NCI-H524 (cell line): ENCODE results near the gene PES1.
"Not testable (repeated sequence)": the region's sequence is repeated elsewhere in the genome, so short reads cannot be mapped to it uniquely, and the experiment has no call there.

ENCODE experiments used
- DNase-seq, 2 experiments: peaks; one replicate each; lab custom pipeline; 2025; lab: John Stamatoyannopoulos, UW

Gene PES1

DNA sequence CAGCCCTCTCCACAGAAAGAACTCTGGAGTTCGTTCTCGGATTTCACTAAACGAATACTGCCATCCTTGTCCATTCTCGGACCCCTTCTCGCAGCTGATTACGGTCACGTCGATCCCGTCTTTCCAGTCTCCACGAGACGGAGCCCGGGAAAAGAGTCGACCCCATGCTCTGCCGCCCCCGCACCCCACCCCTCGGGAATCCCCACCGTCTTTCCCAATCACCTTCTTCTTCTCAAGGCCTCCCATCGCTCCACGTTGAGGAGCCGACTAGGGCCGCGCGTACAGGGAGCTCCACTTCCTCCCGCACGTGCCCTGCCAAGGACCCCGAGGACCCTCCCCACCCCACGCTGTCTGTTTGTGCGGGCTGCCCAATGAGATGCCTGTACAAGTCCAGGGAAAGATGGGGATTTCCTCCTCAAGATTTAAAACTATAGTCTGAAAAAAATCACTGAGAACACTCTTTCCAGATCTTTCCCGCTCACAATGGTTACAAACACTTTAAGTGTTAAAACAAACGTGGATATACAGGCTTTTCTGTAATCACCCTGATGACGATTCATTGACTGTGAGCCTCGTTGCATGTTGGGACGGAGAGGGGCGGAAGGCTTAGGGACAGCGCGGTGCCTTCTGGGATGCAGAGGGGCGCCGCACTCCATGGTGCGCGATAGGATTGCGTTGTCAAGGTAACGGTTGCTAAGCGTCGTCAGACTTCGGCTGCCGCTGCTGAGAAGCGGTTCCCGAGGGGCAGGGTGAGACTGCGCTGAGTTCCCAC lies at the start of gene PES1:
PES1 (minus strand) TSS at position 323 of the 772 bp plus-strand sequence; CDS start at position 246, 77 bp downstream.
- peak; percentile 99 for DNase-seq

DNA sequence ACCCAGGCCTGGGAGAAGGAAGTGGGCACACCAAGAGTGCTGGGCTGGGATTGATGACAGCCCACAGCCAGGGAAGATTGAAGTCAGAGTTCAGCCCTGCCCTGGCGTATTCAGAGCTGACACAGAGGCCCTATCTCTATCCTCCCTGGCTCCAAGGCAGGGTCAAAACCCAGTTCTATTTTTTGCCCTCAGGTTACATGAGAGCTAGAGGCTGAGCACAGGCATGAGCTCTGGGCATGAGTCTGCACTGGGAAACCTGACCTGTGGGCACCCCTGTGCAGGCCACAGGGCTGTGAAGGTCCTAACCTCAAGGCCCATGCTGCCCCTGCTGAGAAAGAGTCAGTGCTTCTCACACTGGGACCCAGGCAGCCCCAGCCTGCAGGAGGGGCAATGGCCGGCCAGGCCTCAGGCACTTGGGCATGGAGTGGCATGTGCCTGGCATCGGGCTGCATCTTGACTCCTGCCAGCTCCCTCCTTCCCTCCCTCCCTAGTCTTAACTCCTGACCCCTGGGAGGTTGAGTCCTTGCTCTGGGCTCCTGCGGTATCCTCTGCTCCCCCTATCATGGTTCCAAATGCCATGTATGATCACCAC lies 49.2 kb upstream of the PES1 start:
- DNase-seq = no peak

DNA sequence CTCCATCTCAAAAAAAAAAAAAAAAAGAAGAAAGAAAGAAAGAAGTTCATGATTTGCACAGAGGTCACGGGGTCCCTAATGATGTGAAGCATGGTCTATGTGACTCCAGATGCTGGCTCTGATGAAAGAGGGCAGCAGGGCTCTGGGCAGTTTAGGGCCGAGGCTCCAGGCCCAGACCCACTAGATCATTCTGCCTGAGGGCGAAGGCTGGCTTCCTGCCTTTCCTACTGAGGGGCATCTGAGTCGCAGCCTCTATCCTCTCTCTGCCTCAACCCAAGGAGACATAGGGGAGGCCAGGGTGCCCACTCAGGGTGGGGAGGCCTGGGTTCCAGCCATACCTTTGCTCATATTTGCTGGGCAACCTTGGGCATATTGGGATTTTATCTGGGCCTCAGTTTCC lies 48.7 kb upstream of the PES1 start:
- DNase-seq = no peak

DNA sequence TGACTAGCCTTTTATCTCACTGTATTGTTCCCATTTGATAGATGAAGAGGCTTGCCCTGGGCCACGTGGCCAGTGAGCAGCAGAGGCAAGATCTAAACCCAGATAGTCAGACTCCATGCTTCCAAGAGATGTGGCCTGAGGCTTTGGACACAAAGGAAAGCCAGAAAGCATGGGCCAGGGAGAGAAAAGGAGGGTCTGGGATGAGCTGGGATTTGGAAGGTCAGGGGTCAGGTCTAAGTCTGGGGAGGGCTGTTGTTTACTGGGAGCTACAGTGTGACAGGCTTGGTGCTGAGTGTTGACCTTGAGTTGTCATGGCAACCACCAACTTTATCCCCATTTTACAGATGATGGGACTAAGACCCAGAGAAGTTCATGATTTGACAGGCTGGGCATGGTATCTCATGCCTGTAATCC lies 46.0 kb upstream of the PES1 start:
- no peak for DNase-seq

DNA sequence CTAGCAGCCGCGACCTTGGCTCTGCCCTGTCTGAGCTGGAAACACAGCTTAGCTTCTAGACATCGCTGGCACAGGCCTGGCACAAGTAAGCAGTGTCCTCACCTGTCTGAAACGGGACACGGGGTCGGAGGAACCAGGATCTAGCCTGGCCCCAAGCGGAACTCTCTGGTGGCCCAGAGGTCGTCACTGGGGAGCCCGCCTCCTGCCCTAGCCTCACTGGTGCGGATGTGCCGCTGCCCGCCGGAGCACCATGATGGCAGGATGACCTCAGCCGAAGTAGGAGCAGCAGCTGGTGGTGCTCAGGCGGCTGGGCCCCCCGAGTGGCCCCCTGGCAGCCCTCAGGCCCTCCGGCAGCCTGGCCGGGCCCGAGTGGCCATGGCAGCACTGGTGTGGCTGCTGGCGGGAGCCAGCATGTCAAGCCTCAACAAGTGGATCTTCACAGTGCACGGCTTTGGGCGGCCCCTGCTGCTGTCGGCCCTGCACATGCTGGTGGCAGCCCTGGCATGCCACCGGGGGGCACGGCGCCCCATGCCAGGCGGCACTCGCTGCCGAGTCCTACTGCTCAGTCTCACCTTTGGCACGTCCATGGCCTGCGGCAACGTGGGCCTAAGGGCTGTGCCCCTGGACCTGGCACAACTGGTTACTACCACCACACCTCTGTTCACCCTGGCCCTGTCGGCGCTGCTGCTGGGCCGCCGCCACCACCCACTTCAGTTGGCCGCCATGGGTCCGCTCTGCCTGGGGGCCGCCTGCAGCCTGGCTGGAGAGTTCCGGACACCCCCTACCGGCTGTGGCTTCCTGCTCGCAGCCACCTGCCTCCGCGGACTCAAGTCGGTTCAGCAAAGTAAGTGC lies 44.7 kb upstream of the PES1 start:
- DNase-seq = peak in 1 of 2 experiments; percentile 61

DNA sequence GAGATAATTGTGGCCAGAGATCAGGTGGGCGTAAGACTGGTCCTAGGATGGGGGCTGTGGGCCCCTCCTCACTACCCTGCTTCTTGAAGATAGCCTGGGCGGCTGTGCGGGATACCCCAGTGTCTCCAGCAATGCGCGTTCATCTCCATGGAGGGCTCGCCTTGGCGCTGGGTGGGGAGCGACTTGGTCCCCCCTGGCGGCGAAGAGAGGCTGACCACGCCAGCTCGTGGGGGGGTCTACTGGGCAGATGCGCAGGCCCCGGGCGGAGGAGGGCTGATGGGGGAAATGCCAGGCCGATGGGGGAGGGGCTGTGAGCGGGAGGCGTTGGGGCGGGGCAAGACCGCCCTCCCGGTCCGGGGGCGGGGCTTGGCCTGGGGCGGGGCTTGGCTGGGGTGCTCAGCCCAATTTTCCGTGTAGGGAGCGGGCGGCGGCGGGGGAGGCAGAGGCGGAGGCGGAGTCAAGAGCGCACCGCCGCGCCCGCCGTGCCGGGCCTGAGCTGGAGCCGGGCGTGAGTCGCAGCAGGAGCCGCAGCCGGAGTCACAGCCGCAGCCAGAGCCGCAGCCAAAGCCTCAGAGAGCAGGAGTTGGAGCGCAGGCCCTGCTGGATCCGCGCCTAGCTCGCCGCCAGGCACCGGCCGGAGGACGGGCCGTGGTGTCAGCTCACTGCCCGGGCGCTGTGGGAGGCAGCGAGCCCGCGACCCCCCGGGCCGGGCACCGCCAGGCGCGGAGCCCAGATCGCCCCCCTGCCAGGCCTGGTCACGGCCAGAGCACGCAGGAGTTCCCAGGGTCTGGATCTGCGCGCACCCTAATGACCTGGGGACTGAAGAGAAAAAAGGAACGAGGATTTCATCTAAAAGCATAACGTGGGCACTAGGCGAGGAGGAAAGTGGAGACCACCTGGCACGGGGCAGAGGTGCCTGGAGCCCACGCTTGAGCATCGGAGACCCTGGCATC lies 43.8 kb upstream of the PES1 start, which contains the start of gene SLC35E4:
SLC35E4 (plus strand) TSS at position 509 of the 953 bp plus-strand sequence. CDS start 670 bp downstream, outside the sequence.
- peak; percentile 92 to 95 for DNase-seq

DNA sequence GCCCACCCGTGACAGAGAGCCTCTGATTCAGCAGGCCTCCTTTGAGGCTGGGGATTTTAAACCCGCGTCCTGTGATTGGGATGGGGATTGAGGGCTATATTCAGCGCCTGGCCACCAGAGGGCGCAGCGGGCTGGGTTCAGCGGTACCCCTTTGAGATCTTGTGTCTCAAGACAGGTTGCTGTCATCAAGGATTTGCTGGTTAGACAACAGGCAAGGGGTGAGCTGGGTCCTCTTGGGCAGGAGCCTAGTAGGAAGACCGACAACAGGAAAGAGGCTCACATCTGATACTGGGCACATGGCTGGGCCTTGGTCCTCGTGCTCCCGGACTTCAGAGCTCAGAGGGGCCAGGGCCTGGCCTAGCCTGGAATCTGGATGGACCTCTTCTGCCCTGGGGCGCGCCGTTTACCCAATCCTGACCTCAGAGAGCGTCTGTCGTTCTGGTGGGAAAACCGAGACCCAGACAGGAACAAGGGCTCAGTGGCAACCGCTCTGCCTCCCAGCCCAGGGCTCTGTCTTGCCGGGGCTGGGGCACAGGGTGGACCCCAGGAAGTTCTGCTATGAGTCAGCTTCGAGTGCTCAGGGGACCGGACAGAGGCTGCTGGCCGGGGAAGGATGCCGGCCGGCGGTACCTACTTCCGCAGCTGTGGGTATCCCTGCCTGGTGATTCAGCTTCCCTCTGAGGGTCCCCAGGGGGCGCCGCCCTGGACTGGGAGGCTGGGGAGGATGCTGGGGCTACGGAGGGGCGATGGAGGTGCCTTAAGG lies 42.9 kb upstream of the PES1 start:
- DNase-seq = peak; percentile 83 to 95

DNA sequence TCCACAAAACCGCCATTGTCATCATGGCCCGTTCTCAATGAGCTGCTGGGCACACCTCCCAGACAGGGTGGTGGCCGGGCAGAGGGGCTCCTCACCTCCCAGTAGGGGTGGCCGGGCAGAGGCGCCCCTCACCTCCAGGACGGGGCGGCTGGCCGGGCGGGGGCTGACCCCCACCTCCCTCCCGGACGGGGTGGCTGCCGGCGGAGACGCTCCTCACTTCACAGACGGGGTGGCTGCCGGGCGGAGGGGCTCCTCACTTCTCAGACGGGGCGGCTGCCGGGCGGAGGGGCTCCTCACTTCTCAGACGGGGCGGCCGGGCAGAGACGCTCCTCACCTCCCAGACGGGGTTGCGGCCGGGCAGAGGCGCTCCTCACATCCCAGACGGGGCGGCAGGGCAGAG lies 39.8 kb upstream of the PES1 start:
- DNase-seq = not testable (repeated sequence)

DNA sequence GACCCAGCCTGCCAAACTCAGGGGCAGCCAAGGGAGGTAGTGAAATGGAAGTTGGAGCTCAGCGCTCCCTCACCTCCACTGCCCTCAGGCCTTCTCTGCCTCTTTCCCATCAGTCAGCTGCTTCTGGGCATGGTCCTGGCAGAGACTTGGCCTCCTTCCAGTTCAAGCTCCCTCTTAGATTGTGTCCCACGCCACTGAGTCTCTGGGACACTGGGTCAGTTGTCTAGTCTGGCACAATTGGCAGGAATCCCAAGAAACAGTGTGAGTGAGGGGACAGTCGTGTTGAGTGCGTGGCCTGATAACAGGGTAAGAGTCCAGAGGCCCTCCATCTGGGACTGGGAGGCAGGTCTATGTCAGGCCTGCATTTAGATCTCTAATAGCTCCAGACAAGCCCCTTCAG lies 36.8 kb upstream of the PES1 start:
- DNase-seq = peak in 1 of 2 experiments; percentile 56

DNA sequence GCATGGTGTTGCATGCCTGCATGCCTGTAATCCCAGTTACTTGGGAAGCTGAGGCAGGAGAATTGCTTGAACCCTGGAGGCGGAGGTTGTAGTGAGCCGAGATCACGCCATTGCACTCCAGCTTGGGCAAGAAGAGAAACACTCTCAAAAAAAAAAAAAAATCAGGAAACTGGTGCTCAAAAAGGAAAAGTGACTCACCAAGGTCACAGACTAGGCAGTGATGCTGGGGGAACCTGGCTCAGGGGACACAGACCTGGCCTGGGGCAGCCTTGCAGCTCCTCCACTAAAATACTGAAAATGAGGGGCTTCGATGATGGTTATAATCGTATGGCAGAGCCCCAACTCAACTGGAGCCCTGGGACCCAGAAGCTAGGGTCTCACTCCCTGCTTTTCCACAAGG lies 35.8 kb upstream of the PES1 start:
- no peak for DNase-seq

DNA sequence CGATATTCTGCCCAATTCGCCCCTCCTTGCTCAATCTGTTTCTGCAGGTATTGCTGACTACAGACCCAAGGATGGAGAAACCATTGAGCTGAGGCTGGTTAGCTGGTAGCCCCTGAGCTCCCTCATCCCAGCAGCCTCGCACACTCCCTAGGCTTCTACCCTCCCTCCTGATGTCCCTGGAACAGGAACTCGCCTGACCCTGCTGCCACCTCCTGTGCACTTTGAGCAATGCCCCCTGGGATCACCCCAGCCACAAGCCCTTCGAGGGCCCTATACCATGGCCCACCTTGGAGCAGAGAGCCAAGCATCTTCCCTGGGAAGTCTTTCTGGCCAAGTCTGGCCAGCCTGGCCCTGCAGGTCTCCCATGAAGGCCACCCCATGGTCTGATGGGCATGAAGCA lies 34.7 kb upstream of the PES1 start:
- DNase-seq = no peak

DNA sequence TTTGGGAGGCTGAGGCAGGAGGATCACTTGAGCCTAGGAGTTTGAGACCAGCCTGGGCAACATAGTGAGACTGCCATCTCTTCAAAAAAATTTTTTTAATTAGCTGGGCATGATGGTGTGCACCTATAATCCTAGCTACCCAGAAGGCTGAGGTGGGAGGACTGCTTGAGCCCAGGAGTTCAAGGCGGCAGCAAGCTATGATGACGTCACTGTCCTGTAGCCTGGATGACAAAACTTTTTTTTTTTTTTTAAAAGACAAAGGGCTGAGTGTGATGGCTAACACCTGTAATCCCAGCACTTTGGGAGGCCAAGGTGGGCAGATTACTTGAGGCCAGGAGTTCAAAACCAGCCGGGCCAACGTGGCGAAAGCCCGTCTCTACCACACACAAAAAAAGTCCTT lies 28.2 kb upstream of the PES1 start:
- DNase-seq = not testable (repeated sequence)

DNA sequence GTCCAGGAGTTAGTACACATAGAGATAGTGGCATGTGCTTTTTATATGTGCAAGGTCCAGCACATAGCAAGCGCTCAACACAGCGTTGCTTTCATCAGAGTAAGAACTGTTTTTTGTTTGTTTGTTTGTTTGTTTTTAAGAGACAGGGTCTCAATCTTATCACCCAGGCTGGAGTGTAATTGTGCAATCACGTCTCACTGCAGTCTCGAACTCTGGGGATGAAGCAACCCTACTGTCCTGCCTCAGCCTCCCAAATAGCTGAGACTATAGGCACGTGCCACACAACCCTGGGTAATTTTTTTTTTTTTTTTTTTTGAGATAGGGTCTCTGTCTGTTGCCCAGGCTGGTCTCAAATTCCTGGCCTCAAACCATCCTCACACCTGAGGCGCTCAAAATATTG lies 26.1 kb upstream of the PES1 start:
- DNase-seq = no peak

DNA sequence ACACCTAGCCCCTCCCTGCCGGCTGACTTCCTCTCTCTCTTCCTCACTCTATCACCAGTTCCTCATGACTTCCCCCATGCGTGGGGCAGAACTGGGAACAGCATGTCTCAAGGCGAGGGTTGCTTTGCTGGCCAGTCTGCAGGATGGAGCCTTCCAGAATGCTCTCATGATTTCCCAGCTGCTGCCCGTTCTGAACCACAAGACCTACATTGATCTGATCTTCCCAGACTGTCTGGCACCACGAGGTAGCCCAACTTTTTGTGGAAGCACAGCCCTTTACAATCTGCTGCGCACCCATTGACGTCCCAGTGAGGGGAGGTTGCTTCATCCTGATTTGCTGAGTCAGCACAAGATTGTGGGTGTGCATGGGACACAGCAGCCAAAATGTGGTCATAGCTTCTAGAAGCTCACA lies 23.8 kb upstream of the PES1 start:
- no peak for DNase-seq

DNA sequence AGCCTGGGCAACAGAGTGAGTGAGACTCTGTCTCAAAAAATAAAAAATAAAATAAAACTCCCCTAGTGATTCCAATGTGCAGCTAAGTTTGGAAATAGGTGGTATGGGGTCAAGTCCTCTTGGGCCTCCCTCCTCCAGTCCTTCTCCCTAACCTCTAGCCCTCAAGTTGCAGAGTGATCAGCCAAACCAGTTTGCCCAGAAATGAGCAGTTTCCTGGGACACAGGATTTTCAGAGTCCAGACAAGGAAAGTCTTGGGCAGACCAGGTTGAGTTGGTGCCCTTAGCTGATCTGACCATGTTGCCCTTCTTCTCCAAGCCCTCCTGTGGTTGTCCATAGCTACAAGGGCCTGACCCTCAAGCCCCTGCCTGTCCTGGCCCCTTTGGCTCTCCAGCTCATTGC lies 23.2 kb upstream of the PES1 start:
- no peak for DNase-seq

DNA sequence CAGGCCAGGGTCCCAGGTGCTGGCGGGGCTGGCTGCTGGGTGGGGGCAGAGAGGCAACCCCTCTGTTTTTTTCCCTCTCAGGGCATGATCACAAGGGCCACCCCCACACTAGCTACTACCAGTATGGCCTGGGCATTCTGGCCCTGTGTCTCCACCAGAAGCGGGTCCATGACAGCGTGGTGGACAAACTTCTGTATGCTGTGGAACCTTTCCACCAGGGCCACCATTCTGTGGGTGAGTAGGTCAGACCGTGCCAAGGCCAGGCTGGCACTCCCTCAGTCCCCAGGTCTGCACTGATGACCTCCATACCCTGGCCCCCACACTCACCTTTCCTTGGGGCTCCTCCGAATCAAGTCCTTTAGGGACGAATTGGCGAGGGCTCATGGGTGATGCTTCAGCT lies 22.6 kb upstream of the PES1 start:
- no peak for DNase-seq

DNA sequence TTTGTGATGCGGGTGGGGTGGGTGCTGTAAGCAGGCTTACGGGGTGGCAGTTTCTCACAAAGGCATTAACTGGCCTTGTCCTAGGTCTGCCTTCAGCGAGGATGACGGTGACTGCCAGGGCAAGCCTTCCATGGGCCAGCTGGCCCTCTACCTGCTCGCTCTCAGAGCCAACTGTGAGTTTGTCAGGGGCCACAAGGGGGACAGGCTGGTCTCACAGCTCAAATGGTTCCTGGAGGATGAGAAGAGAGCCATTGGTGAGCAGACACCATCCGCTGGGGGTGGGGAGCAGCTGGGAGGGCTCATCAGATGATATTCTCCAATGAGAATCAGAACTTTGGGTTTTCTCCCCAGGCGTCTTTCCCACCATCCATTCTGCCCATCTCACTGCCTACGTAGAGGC lies 21.1 kb upstream of the PES1 start:
- no peak for DNase-seq

DNA sequence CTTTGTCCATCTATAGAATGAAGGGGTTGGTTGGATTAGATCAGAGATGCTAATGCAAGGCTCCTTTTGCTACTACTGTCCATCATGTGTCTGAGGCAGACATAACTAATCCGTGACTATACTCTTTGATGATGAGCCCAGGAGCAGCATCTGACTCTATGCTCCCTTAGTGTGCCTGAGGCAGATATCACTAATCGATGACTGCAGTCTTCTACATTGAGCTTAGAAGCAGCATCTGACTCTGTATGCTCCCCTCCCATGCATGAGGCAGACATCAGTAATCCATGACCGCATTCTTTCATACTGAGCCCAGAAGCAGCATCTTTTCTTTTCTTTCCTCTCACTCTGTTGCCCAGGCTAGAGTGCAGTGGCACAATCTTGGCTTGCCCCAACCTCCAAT lies 19.5 kb upstream of the PES1 start:
- DNase-seq = no peak

DNA sequence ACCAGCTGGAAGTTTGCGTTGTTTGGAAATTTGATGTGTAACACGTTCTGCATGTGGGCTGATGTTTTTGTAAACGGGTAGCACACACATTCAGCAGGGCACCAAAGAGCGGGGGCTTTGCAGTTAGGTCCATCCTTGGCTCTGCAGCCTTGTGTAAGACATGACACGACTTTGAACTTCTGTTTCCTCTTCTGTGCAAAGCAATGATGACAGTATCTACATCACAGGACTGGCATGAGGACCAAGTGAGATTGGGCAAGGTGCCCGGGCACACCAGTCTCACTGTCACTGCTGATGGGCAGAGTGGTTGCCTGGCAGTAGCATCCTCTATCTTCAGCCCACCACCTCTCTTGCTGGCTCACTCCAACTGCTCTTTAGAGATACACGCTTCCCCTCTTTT lies 18.6 kb upstream of the PES1 start:
- DNase-seq = no peak

DNA sequence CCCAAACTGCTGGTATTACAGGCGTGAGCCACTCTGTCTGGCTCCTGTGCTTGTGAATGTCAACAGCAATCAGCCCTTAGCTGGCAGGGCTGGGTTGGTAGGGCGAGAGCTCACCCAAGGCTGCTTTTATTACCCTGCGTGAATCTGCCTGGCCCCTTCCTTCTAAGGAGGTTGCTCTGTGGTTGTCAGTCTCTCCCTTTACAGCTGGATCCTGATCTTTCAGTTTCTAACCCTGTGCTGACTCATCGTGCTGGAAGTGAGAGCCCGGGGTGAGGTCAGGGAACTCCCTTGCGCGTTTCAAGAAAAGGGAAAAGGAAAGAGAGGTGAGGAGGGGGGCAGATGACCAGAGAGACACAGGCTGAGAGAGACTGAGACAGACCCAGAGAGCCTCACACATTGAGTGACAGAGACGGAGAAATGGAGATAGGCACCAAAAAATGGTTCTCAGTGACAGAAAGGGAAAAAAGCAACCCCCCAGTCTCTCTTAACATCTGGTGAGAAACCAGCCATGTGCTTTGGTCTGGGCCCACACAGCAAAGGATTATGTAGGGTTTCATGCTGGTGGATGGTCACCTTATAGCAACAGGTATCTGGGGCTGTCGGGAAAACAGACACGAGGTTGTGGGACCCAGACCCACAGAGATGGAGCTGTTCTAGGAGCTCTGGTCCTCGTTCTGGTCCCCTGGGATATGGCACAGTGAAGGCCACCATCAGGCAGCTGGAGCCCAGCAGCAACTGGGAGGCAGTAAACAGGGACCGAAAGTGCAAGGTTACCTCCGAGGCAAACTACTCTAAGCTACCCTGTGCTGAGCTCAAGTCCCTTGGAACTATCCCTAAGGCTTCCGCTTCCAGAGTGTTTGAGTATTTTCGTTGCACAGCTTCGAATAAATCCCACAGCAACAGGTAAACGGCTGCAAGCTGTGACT lies 17.8 kb upstream of the PES1 start:
- DNase-seq = no peak
